Nucleus accumbens (tissue), 56 donors: Measurements from ENCODE around the gene EPC1.
"Not testable (repeated sequence)": the region's sequence is repeated elsewhere in the genome, so short reads cannot be mapped to it uniquely, and the experiment has no call there.

Experiments
- DNase-seq, 56 donors: peaks; one replicate each; lab custom pipeline; 2025; lab: John Stamatoyannopoulos, UW

EPC1 gene

GRCh38 chr10:32244011-32244410 lies 102.9 kb downstream of the EPC1 start:
- no peak for DNase-seq

GRCh38 chr10:32241946-32242345 lies 105.0 kb downstream of the EPC1 start:
- no peak for DNase-seq

- no peak for DNase-seq
These were observed 106.5 kb downstream of the EPC1 start for GRCh38 chr10:32240471-32240870.

GRCh38 chr10:32239769-32240168 lies 107.2 kb downstream of the EPC1 start:
- DNase-seq = no peak

- no peak for DNase-seq
These were observed 109.2 kb downstream of the EPC1 start for GRCh38 chr10:32237644-32238345.

GRCh38 chr10:32234471-32234870 lies 112.5 kb downstream of the EPC1 start:
- no peak for DNase-seq

GRCh38 chr10:32233375-32233774 lies 113.6 kb downstream of the EPC1 start:
- not testable (repeated sequence) for DNase-seq

GRCh38 chr10:32232378-32232777 lies 114.6 kb downstream of the EPC1 start:
- no peak for DNase-seq

- not testable (repeated sequence) for DNase-seq
These were observed 117.2 kb downstream of the EPC1 start for GRCh38 chr10:32229788-32230187.

GRCh38 chr10:32229170-32229569 lies 117.8 kb downstream of the EPC1 start:
- no peak for DNase-seq

- DNase-seq = no peak
These were observed 119.2 kb downstream of the EPC1 start for GRCh38 chr10:32227802-32228201.

GRCh38 chr10:32226624-32227023 lies 120.3 kb downstream of the EPC1 start:
- no peak for DNase-seq

GRCh38 chr10:32225976-32226375 lies 121.0 kb downstream of the EPC1 start:
- no peak for DNase-seq

- DNase-seq = not testable (repeated sequence)
These were observed 124.6 kb downstream of the EPC1 start for GRCh38 chr10:32222376-32222775.

GRCh38 chr10:32219156-32219555 lies 127.8 kb downstream of the EPC1 start:
- DNase-seq = not testable (repeated sequence)

- DNase-seq = not testable (repeated sequence)
These were observed 128.5 kb downstream of the EPC1 start for GRCh38 chr10:32218206-32219044.
